ENCODE results near the gene C17orf113.

The C17orf113 gene

DNA sequence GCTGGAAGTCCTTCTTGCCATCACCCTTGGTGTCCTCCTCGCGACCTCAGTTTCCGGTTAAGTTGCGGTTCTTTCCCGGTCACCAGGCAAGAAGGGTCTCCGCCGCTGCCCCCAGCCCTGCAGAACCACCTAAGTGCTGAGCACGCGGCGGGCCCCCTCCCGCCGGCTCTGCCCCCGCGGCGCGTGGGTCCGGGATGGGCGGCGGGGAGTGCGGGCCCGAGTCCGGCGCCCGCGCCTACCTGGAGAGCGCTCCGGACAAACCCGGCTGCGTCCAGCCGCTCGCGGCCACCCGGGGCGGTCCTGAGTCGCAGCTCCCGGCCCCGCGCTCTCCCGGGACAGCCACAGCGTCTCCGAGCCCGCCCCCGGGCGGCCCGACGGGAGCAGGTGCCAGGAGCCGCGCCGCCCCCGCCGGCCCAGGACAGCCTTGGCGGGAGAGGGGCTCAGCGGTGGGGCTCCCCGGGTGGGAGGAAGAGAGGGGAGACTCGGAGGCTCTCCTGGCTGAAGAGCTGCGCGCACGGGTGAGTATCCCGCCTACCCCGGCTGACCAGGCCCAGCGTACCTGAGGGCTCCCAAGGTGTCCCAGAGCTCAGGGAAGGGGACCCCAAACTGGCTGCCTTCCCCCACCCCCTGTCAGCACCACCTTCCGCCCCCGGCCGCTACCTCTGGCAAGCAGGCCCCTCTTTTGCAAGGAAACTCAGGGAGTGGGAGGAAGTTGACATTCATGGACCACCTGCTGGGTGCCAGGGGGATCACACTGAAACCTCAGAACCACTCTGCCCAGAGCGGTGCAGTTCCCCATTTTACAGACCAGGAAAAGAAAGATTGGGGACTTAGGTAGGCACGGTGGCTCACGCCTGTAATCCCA, 22.2 kb upstream of the C17orf113 start:
- DNase-seq, result no peak

DNA sequence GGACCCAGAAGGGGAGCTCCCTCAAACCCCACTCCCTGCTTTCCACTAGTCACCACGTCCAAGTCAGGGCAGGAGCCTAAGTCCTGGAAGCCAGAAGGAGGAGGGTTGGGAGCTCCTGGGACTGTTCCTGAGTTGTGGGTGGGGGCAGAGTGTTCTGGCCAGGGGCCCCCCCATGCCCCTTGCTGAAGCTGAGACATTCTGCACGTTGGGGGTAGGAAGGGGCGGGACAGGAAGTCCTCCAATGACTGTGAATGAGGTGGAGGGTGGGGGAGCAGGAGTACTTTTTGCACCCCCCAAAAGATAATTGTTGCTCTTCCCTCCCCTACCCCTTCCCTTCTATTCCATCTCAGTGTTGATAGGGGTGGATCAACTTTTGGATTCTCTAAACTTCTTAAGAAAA, 21.4 kb upstream of the C17orf113 start:
- DNase-seq, result no peak

GRCh38 chr17:42068979-42069378, 18.6 kb upstream of the C17orf113 start:
- DNase-seq, result no peak

DNA sequence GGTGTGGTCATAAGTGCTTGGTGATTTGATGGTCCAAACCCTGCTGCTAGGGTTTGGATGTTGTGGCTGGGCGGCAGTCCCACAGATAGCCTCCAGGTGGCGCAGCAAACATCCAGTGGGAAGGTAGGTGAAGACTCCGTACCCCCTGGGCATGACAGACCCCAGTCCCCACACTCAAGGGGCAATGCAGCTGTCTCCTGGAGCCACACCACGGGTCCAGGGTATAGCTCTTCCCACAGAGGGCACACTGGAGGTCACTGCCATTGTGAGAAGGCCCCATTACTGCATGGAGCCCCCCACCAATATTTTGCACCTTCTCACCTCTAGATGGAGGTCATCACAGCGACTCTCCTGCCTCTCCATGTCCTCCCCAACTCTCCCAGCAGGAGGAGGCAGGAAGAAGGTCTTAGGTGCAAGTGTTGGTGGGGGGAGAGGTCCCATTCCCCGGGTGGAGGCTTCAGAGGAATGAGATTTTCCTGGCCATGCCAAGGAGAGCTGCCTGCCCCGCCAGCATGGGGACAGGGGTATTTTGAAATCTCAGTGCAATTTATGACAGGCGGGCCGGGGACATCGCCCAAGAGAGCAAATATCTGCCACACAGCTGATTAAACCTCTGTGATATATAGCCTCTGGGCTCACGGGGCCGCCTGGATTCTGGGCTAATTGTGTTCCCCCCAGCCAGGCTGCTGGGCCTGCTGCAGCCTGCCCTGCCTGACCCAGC, 17.1 kb upstream of the C17orf113 start:
- DNase-seq, result peak in 1 of 2 experiments; percentile 58

GRCh38 chr17:42065201-42065600, 14.8 kb upstream of the C17orf113 start:
- DNase-seq, result no peak

DNA sequence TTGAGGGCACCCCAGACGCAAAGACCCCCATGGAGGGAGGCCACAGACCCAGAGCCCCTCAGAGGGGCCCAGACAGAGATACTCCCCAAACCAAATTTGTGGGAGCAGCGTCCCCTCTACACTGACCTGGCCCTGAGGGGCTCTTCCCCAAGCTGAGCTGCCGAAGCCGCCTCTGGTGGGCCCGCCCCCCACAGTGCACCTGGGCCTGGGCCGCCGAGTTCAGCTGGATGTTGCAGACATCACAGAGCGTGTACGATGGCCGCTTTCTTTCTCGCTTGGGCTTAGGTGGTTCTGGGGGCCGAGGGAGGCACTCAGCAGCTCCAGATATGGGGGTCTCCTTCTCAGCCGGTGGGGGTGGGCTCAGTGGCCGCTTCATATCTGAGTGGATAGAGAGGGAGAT, 12.3 kb upstream of the C17orf113 start:
- DNase-seq, result no peak

GRCh38 chr17:42061646-42062487, 11.5 kb upstream of the C17orf113 start:
- no peak for DNase-seq

DNA sequence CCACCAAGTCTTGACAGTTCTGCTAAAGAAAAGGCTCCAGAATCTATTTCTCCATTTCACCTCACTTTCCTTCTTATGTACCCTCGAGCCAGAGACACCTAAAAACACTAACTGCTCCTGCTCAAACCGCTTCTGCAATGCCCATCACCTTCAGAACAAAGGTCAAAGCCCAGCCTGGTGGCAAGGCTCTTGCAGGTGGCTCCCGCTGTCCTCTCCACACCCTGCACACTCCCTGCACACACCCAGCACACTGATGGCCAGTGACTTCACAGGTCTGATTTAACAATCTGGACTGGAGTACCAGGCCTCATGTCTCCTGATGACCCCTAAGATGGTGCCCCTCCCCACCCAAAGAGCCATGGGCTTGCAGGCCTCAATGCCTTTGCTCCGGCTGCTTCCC, 9.8 kb upstream of the C17orf113 start:
- no peak for DNase-seq

DNA sequence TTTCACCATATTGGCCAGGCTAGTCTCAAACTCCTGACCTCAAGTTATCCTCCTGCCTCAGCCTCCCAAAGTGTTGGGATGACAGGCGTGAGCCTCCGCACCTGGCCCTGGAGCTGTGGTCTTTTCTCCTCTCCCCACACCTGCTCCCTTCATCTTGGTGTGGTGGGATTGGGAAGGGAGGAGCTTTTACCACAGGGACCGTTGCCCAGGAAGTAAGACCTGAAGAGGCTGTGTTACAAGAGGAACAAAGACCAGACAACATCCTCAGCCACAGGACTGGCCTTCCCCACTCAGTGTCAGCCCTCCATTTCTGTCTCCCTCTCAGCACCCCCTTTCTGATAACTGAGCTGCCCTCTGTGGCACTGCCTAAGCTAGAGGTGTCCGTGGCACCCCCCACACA, 9.4 kb upstream of the C17orf113 start:
- no peak for DNase-seq

- no peak for DNase-seq
Observed at GRCh38 chr17:42058063-42058462, 7.7 kb upstream of the C17orf113 start.

DNA sequence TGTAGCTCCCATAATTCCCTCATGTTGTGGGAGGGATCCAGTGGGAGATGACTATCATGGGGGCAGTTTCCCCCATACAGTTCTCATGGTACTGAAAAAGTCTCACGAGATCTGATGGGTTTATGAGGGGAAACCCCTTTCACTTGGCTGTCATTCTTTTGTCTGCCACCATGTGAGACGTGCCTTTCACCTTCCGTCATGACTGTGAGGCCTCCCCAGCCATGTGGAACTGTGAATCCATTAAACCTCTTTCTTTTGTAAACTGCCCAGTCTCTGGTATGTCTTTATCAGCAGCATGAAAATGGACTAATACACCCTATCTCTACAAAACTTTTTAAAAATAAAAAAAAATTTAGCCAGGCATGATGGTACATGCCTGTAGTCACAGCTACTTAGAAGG, 6.2 kb upstream of the C17orf113 start:
- DNase-seq, result no peak

DNA sequence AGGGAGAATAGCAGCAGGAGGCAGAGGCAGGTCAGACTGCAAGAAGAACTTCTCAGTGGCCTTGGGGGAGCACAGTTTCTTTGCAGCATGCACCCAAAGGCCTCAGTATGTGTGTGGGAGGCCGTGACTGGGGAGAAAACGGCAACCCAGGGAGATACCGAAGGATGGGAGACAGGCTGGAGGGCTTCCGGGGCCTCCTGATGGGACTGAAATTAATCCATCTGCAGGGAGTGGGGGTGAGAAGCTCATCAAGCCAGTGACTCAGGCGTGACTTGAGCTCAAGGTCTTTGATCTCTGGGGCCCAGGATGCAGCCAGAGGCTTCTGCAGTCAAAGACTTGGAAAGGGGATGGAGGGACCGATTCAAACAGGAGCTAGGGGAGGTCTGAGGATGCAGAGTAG, 5.1 kb upstream of the C17orf113 start:
- no peak for DNase-seq

- no peak for DNase-seq
Observed at GRCh38 chr17:42055027-42055426, 4.6 kb upstream of the C17orf113 start.

GRCh38 chr17:42053731-42054500, 3.5 kb upstream of the C17orf113 start:
- no peak for DNase-seq

- no peak for DNase-seq
Observed at GRCh38 chr17:42052346-42052877, 2.0 kb upstream of the C17orf113 start.

DNA sequence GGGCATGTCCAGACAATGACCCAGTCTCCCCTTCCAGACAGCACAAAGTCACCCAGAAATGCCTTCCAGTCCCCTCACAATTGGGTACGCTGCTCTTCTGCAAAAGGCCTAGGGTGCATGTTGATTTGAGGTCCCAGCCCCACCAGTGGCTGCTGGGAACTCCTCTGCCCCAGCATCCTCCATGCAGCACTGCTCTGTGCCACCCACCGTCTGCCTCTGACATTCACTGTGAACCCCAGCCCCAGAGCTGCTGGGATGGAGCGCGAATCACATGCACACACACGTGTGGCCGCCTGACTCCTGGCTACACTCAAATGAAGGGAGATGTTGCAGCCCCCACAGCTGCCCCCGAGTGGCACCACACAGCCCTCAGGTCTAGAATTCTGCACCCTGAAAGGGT, 1.2 kb upstream of the C17orf113 start:
- DNase-seq, result no peak

DNA sequence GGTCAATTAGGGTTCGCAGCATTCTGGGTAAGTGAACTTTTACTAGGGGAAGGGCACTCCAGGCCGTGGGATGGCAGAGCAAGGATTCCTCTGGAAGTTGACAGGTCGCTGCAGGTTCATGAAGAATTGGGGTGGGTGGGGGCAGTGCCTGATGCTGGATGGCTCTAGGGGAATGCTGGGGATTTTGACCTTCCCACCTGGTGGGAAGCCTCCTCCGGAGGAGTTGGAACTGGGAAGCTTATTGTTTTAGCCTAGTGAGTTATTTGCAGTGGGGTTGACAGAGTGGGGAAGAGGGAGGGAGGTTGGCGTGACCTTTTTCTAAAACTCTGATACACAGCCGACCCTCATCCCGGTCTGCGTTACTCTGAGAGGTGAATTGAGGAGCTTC, 606 bp upstream of the C17orf113 start:
- no peak for DNase-seq

DNA sequence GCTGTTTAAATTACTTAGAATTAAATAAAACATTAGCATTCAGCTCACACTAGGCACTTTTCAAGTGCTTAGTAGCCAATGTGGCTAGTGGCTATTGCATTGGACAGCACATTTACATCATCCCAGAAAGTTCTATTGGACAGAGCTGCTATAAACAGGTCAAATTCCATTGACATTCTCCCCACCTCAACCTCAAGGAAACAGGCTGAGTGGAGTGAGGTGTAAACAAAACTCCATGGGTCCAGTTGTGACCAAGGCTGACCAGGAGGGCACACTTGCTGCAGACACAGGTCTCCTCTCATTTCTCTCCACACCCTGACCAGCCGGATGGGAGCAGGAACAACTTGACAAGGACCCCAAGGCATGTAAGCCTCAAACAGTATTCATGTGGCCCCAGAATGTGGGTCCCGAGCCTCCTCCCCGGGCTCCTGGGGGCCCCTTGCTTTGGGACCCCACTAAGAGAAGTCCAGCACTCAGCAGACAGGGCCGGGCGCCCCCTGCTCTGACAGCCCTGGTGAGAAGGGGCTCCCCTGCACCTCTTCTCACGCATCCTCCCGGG, 488 bp downstream of the C17orf113 start:
- DNase-seq, result no peak

DNA sequence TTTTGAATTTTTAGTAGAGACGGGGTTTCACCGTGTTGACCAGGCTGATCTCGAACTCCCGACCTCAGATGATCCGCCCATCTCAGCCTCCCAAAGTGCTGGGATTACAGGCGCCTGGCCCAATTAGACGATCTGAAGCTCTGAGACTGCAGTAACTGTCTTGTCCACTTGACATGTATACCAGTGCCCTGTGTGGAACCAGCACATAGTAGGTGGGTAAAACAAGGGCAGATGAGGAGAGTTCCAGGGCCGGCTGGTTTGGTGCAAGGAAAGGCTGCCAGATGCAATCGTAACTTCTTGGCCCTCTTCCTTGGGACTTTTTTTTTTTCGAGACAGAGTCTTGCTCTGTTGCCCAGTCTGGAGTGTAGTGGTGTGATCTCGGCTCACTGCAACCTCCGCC, 3.1 kb downstream of the C17orf113 start:
- DNase-seq, result no peak

DNA sequence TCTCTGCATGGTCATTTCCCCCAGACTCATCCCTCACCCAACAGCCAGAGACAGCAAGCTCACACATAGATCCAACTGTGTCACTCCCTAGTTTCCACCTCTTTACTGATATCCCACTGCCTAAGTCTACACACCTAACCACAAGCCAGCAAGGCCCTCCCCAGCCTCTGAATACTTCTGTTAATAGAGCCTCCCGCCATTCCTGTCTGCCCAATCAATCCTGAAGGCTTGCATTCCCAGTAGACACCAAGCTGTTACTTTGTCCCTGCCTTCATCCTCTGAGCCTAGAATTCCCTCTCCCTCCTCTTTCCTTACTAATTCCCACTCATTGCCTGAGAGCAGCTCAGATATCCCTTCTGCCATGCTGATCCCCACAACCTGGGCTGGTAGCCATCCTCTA, 4.7 kb downstream of the C17orf113 start:
- no peak for DNase-seq

DNA sequence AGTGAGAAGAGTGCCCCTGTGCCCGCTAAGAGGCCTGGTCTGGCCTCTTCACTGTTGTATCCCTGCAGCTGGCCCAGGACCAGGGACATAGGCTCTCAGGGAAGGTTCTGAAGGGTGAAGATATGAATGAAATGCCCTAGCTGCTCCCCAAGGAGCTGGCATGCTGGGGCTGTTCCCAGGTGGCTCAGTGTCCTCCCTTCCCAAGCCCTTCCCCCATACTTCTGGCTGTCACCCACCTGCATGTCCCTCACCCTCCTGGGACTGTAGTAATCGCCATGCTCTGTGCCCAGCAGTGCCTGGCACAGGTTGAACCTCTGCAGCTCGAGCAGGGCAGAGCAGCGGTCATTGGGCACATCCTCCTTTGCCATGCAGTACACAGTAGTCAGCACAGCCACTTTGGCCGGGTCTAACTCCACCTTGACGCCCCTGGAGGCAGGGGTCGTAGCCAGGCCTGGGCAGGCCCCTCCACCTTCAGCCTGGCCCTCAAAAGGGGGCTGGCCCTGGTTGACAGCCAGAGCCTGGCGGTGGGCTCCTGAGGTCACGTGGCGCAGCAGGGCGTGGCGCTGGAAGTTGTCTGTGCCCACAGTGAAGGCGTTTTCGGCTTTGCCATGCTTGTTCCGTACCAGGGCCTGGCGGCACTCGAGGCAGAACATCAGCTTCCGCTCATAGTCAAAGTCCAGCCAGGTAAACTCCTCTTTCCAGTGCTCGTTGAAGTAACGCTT, 7.6 kb downstream of the C17orf113 start:
- DNase-seq, result no peak

Measured in NCI-H446 (cell line).